HCT116 (cell line): ENCODE results near the gene GABBR2.

ENCODE experiments used
- CTCF ChIP-seq, 3 experiments: fragments of 200-600 bp in 1 of 3; sonication (generic) in 1 of 3; IDR thresholded peaks in 2 of 3; conservative IDR thresholded peaks in 1 of 3; 2 replicates each; pipeline ENCODE4 v1.5.1; 2012 to 2017; ENCODE audit warnings: low read depth in 2 of 3, low read length in 2 of 3, antibody characterized with exemption in 1 of 3, borderline replicate concordance in 1 of 3, control low read depth in 1 of 3, mild to moderate bottlenecking in 1 of 3, mixed read lengths in 1 of 3, mixed run types in 1 of 3, moderate library complexity in 1 of 3; ENCODE audit not compliant: insufficient read depth in 1 of 3
- EZH2 ChIP-seq: fragments of 200-600 bp; sonication (generic); IDR thresholded peaks from 2 replicates; pipeline ENCODE4 v1.6.1; 2017; ENCODE audit warnings: antibody characterized with exemption, mixed run types
- POLR2A ChIP-seq: IDR thresholded peaks from 2 replicates; pipeline ENCODE4 v1.7.0; 2011; ENCODE audit warnings: borderline replicate concordance; ENCODE audit not compliant: insufficient read depth, insufficient read length; ENCODE audit errors: extremely low read depth
- POLR2AphosphoS5 ChIP-seq: IDR thresholded peaks from 2 replicates; pipeline ENCODE4 v1.6.1; 2011; ENCODE audit warnings: mild to moderate bottlenecking, low read depth, low read length, moderate library complexity
- TF ChIP-seq, protein P1 (sequence below): IDR thresholded peaks from 2 replicates; pipeline ENCODE4 v1.6.1; 2012

GRCh38 chr9:98280574-98280973, 428.2 kb downstream of the GABBR2 start:
- TF ChIP-seq, protein P1, sequence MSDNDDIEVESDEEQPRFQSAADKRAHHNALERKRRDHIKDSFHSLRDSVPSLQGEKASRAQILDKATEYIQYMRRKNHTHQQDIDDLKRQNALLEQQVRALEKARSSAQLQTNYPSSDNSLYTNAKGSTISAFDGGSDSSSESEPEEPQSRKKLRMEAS: no peak
- no peak for TF ChIP-seq POLR2AphosphoS5
- no peak for TF ChIP-seq POLR2A
- TF ChIP-seq EZH2: no peak
- TF ChIP-seq CTCF (IDR thresholded peaks at IDR 0.05 in 2 of 3, conservative IDR thresholded peaks at IDR 0.05 in 1 of 3; ENCODE audit: borderline replicate concordance in 1 of 3, insufficient read depth in 1 of 3, low read depth in 2 of 3, low read length in 2 of 3): no peak
